NCI-H2171 (cell line): ENCODE measurements around the gene POU2AF3.

Experiments
- DNase-seq: peaks from one replicate; lab custom pipeline; 2025; lab: John Stamatoyannopoulos, UW

Gene POU2AF3

GRCh38 chr11:111327908-111328624, 29.7 kb downstream of the POU2AF3 start:
- no peak for DNase-seq

GRCh38 chr11:111329306-111330204, 31.2 kb downstream of the POU2AF3 start:
- DNase-seq = no peak

GRCh38 chr11:111330234-111330893, 32.0 kb downstream of the POU2AF3 start:
- DNase-seq = no peak

GRCh38 chr11:111331711-111332479, 33.5 kb downstream of the POU2AF3 start:
- DNase-seq = no peak

- DNase-seq = peak; percentile 81
Observed at GRCh38 chr11:111334532-111335502, 36.5 kb downstream of the POU2AF3 start.

GRCh38 chr11:111335549-111335948, 37.2 kb downstream of the POU2AF3 start:
- no peak for DNase-seq

GRCh38 chr11:111336062-111336461, 37.7 kb downstream of the POU2AF3 start:
- DNase-seq = no peak

GRCh38 chr11:111336582-111337256, 38.4 kb downstream of the POU2AF3 start:
- no peak for DNase-seq

- DNase-seq = no peak
Observed at GRCh38 chr11:111339758-111340388, 41.5 kb downstream of the POU2AF3 start.

- no peak for DNase-seq
Observed at GRCh38 chr11:111342329-111342728, 44.0 kb downstream of the POU2AF3 start.

- no peak for DNase-seq
Observed at GRCh38 chr11:111344032-111344431, 45.7 kb downstream of the POU2AF3 start.

- no peak for DNase-seq
Observed at GRCh38 chr11:111347002-111347722, 48.8 kb downstream of the POU2AF3 start.

GRCh38 chr11:111347723-111348115, 49.4 kb downstream of the POU2AF3 start:
- no peak for DNase-seq

GRCh38 chr11:111348147-111348546, 49.8 kb downstream of the POU2AF3 start:
- DNase-seq = no peak

- DNase-seq = no peak
Observed at GRCh38 chr11:111349191-111349695, 50.9 kb downstream of the POU2AF3 start.

GRCh38 chr11:111350811-111351210, 52.5 kb downstream of the POU2AF3 start:
- DNase-seq = no peak

- DNase-seq = no peak
Observed at GRCh38 chr11:111351374-111352055, 53.2 kb downstream of the POU2AF3 start.

GRCh38 chr11:111352231-111352746, 53.9 kb downstream of the POU2AF3 start:
- DNase-seq = no peak
